CD4-positive, alpha-beta T cell (primary cell): ENCODE measurements around the gene DNAH11. TPM values are rescaled to one million over a fixed set of nuclear protein-coding genes. Genes with fewer than 3 reads are reported as not detected.

Source experiments
- ATAC-seq: fragments of 200-7000 bp; cut with Tn5 transposase; one replicate; pipeline ENCODE4 v1.10.0; 2022; ENCODE audit warnings: mild to moderate bottlenecking; ENCODE audit not compliant: poor library complexity
- CTCF ChIA-PET: fragments of 350-600 bp; sonication (Branson Sonifier 250); formaldehyde crosslinking; loops from one replicate; lab custom pipeline; 2021; ENCODE audit warnings: antibody characterized with exemption, inconsistent platforms; lab: Charles Lee
- POLR2A ChIA-PET: fragments of 350-600 bp; sonication (Branson Sonifier 250); formaldehyde crosslinking; loops from one replicate; lab custom pipeline; 2021; ENCODE audit warnings: antibody characterized with exemption, inconsistent platforms; lab: Charles Lee
- DNase-seq, 14 experiments: peaks; one replicate each; pipeline ENCODE4 v3.0.0-alpha.2; 2013 to 2020; ENCODE audit warnings: mixed read lengths in 2 of 14
- H3K27ac ChIP-seq, 2 donors: one replicate each; pipeline versions ENCODE4 v1.5.1 to v1.7.0; 2013; ENCODE audit warnings: low read length in 2 of 2, low read depth in 1 of 2, mild to moderate bottlenecking in 1 of 2
- H3K27me3 ChIP-seq, 2 experiments: 1 replicate in 1 of 2; 2 replicates in 1 of 2; pipeline versions ENCODE4 v1.6.1 to v1.7.0; 2013; ENCODE audit warnings: low read length in 2 of 2, control low read depth in 1 of 2, mild to moderate bottlenecking in 1 of 2, moderate library complexity in 1 of 2; ENCODE audit not compliant: insufficient read depth in 2 of 2, control insufficient read depth in 1 of 2
- H3K36me3 ChIP-seq: one replicate; pipeline ENCODE4 v1.6.1; 2013; ENCODE audit warnings: low read length, control low read depth; ENCODE audit not compliant: insufficient read depth
- H3K4me1 ChIP-seq: one replicate; pipeline ENCODE4 v1.6.1; 2013; ENCODE audit warnings: low read length, control low read depth; ENCODE audit not compliant: insufficient read depth
- H3K4me3 ChIP-seq: one replicate; pipeline ENCODE4 v1.5.1; 2013; ENCODE audit warnings: mild to moderate bottlenecking, low read length, moderate library complexity
- H3K9me3 ChIP-seq, 2 experiments: 1 replicate in 1 of 2; 2 replicates in 1 of 2; pipeline versions ENCODE4 v1.6.1 to v1.7.0; 2013; ENCODE audit warnings: low read length in 2 of 2, mild to moderate bottlenecking in 2 of 2, control low read depth in 1 of 2, moderate library complexity in 1 of 2; ENCODE audit not compliant: control insufficient read depth in 1 of 2, insufficient read depth in 1 of 2
- H3K27ac Mint-ChIP-seq: one replicate; pipeline ENCODE4 v1.8.0; 2020; ENCODE audit warnings: mixed read lengths
- H3K27me3 Mint-ChIP-seq: one replicate; pipeline ENCODE4 v1.8.0; 2021; ENCODE audit warnings: mixed read lengths
- H3K36me3 Mint-ChIP-seq: one replicate; pipeline ENCODE4 v1.8.0; 2021; ENCODE audit warnings: low read depth, mixed read lengths
- H3K4me1 Mint-ChIP-seq: one replicate; pipeline ENCODE4 v1.8.0; 2021; ENCODE audit warnings: low read depth, mixed read lengths
- H3K4me3 Mint-ChIP-seq: one replicate; pipeline ENCODE4 v1.8.0; 2020; ENCODE audit warnings: mild to moderate bottlenecking, mixed read lengths
- H3K9me3 Mint-ChIP-seq: one replicate; pipeline ENCODE4 v1.8.0; 2020; ENCODE audit warnings: mixed read lengths
- CTCF ChIP-seq: fragments of 200-600 bp; IDR thresholded peaks from one replicate; pipeline ENCODE4 v1.8.0; 2022; ENCODE audit warnings: antibody characterized with exemption, mild to moderate bottlenecking
- intact Hi-C, 2 experiments: fragments of 100-400 bp; cut with DNase I in 1 of 2; cut with micrococcal nuclease in 1 of 2; formaldehyde crosslinking; loops; one replicate each; pipeline versions ENCODE4 v1.15.1 to v1.9.0; 2023 to 2025; cut with DNase I, micrococcal nuclease
- total RNA-seq, 174 experiments: library from RNA in 2 of 174; stranded (reverse) in 2 of 174; gene quantifications; one replicate each; pipeline ENCODE4 v1.2.3 and lab custom pipeline; 2021 to 2026

DNAH11 gene
- total RNA-seq, 2 experiments from 2014 or later, result 0.11 TPM; not detected in 1

DNA sequence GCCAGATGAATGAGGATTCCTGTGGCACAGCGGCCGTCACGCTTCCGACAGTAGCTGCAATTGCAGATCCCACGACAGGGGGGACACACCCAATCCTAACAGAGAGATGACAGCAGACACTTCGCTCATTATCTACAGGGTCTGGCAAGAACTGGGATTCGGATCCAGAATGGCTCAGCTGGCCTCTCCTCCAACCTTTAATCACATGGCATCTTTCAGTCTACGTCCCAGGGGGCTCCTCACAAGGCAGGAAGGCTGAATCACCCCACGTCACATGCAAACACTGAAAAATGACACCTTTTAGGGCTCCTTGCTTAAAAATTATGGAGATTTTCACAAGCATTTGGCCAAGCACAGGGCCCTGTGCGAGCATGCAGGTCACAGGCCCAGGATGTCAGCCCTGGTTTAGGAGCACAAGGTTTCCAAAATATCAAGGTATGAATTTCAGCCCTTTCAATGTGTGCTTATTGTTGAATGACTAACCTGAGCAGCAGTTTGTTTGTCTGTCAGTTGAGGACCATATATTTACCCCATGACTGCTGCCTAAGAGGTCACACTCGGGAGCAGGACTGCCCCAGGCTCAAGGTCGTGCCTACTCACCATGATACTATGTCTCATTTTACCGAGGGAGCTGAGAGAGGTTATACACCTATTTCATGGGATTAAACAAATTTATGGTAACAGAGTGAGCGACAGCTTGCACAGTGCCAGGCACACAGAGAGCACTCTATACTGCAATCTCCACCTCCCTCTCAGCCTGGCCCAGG, 360.4 kb downstream of the DNAH11 start:
- Histone ChIP-seq H3K36me3 (peaks cover 18% of the 10 kb centered on the region), H3K9me3 (no peaks in the 10 kb centered on the region), H3K27me3 (no peaks in the 10 kb centered on the region), H3K4me3 (no peak overlapping the region), H3K27ac (no peak overlapping the region), H3K4me1 (peaks cover 9% of the 10 kb centered on the region)
- ChIA-PET CTCF (interaction anchor here (0.6 kb wide), 1 partner anchor 28 kb away, joined by 3 read pairs; no protein-coding TSS in a partner anchor), POLR2A (no interaction called here)
- no peak for DNase-seq
- intact Hi-C loops, result no loop called here
- no peak for ATAC-seq
- no peaks in the 10 kb centered on the region for H3K27me3 Mint-ChIP-seq
- H3K4me1 Mint-ChIP-seq, result peaks cover 18% of the 10 kb centered on the region
- H3K4me3 Mint-ChIP-seq, result no peak overlapping the region
- no peak for TF ChIP-seq CTCF
- no peaks in the 10 kb centered on the region for H3K9me3 Mint-ChIP-seq
- H3K27ac Mint-ChIP-seq, result no peak overlapping the region
- peaks cover 76% of the 10 kb centered on the region for H3K36me3 Mint-ChIP-seq

DNA sequence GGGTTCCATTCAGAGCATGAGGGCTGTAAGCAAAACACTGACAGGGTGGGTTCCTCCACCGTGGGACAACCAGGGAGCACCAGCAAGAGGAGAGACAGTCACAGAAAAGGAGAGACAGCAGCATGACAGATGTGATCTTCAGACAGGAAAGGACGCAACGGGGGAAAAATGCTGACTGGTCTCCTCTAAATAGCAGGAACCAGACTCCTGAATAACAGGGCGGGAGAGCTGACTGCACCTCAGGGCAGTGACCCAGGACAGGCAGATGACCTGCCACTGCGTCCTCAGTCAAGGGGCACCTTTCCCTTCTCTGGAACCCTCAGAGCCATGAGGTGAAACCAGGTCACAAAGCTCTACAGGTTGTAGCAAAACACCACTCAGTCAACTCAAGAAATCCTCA, 365.9 kb downstream of the DNAH11 start:
- Histone ChIP-seq H3K4me1 (no peaks in the 10 kb centered on the region), H3K9me3 (no peaks in the 10 kb centered on the region), H3K27ac (no peak overlapping the region), H3K4me3 (no peak overlapping the region), H3K27me3 (no peaks in the 10 kb centered on the region), H3K36me3 (peaks cover 9% of the 10 kb centered on the region)
- Mint-ChIP-seq H3K9me3 (no peaks in the 10 kb centered on the region), H3K36me3 (peaks cover 89% of the 10 kb centered on the region), H3K27ac (no peak overlapping the region), H3K4me3 (no peak overlapping the region), H3K27me3 (no peaks in the 10 kb centered on the region), H3K4me1 (no peaks in the 10 kb centered on the region)
- intact Hi-C loops, result no loop called here
- DNase-seq (no peak), ATAC-seq (no peak)
- ChIA-PET POLR2A (no interaction called here), CTCF (interaction anchor here (0.5 kb wide), 1 partner anchor 1498 kb away, joined by 3 read pairs; no protein-coding TSS in a partner anchor)
- TF ChIP-seq CTCF, result no peak

- Histone ChIP-seq H3K27me3 (no peaks in the 10 kb centered on the region), H3K4me3 (no peak overlapping the region), H3K36me3 (peaks cover 7% of the 10 kb centered on the region), H3K27ac (no peak overlapping the region), H3K9me3 (no peaks in the 10 kb centered on the region), H3K4me1 (no peaks in the 10 kb centered on the region)
- no peaks in the 10 kb centered on the region for H3K9me3 Mint-ChIP-seq
- CTCF ChIA-PET, result no interaction called here
- no peak for DNase-seq
- no peak for ATAC-seq
- POLR2A ChIA-PET, result no interaction called here
- no peaks in the 10 kb centered on the region for H3K27me3 Mint-ChIP-seq
- intact Hi-C loops, result no loop called here
- H3K4me1 Mint-ChIP-seq, result no peaks in the 10 kb centered on the region
- H3K27ac Mint-ChIP-seq, result no peak overlapping the region
- TF ChIP-seq CTCF, result no peak
- no peak overlapping the region for H3K4me3 Mint-ChIP-seq
- H3K36me3 Mint-ChIP-seq, result peaks cover 88% of the 10 kb centered on the region
Observed at GRCh38 chr7:21910253-21910652, 367.4 kb downstream of the DNAH11 start.
